ENCODE results near the gene MIB2. TPM values are rescaled to one million over a fixed set of nuclear protein-coding genes. Genes with fewer than 3 reads are reported as not detected.

The MIB2 gene
- polyA plus RNA-seq, 3 donors = 5.4 to 65.7 (median 5.6) TPM

GRCh38 chr1:1613509-1614082 lies 1.7 kb upstream of the MIB2 start:
- Histone ChIP-seq H3K9ac (ENCODE audit: insufficient read depth, low read length, poor library complexity, severe bottlenecking) (peak overlapping the region; percentile 100), H3K36me3 (replicated peaks in 1 of 2; ENCODE audit: control insufficient read depth in 1 of 2, insufficient read depth in 2 of 2, low read length in 2 of 2) (peaks cover 0 to 4% of the 10 kb centered on the region in 2 donors), H3K9me3 (replicated peaks in 1 of 2; ENCODE audit: control insufficient read depth in 1 of 2, insufficient read depth in 1 of 2, low read length in 2 of 2) (no peaks in the 10 kb centered on the region), H3K79me2 (ENCODE audit: insufficient read depth, low read length) (peaks cover 22% of the 10 kb centered on the region), H4K20me1 (ENCODE audit: insufficient read depth, low read length) (peaks cover 12% of the 10 kb centered on the region), H3K4me3 (replicated peaks in 1 of 3; ENCODE audit: low read depth in 2 of 3, low read length in 3 of 3) (peak overlapping the region in 2 of 3 experiments; percentile 87 to 92), H3K4me2 (replicated peaks; ENCODE audit: extremely low read depth, low read length, poor library complexity, severe bottlenecking) (peak overlapping the region; percentile 91), H2AFZ (ENCODE audit: insufficient read depth, low read depth, low read length, poor library complexity, severe bottlenecking) (no peak overlapping the region), H3K27ac (ENCODE audit: low read depth in 1 of 2, low read length in 2 of 2) (peak overlapping the region; percentile 98), H3K4me1 (ENCODE audit: control insufficient read depth in 1 of 2, insufficient read depth in 2 of 2, low read length in 2 of 2) (peaks cover 26 to 33% of the 10 kb centered on the region in 2 donors), H3K27me3 (ENCODE audit: control insufficient read depth in 2 of 2, insufficient read depth in 2 of 2, low read length in 2 of 2) (no peaks in the 10 kb centered on the region)
- Mint-ChIP-seq H3K9me3 (no peaks in the 10 kb centered on the region), H3K36me3 (peaks cover 10% of the 10 kb centered on the region in 2 donors), H3K27me3 (ENCODE audit: low read depth in 3 of 3) (peaks cover 0 to 5% (median 0%) of the 10 kb centered on the region in 3 donors), H3K27ac (peak overlapping the region; percentile 59 to 98 (median 97)), H3K4me1 (peaks cover 31% of the 10 kb centered on the region), H3K4me3 (peak overlapping the region; percentile 90 to 94)
- 85% methylated on average over 6 of the region's 11 CpGs for WGBS (ENCODE audit: insufficient coverage)
- DNase-seq = no peak
- intact Hi-C loops (cut with micrococcal nuclease) = loop anchor here (2.0 kb wide), 1 partner anchor 39 kb away; the partner anchor contains the start of gene SSU72 (in 2 of the 2)
- no peak for TF ChIP-seq CTCF (IDR thresholded peaks at IDR 0.05)

GRCh38 chr1:1614204-1614953 lies 921 bp upstream of the MIB2 start:
- intact Hi-C loops (cut with micrococcal nuclease) = loop anchor here (2.0 kb wide), 1 partner anchor 40 kb away; the partner anchor contains the start of gene SSU72 (in 2 of the 2)
- peak overlapping the region; percentile 90 to 94 for H3K4me3 Mint-ChIP-seq
- no peak for TF ChIP-seq CTCF (IDR thresholded peaks at IDR 0.05)
- H3K4me1 Mint-ChIP-seq = peaks cover 31% of the 10 kb centered on the region
- no peaks in the 10 kb centered on the region for H3K9me3 Mint-ChIP-seq
- peaks cover 0 to 5% (median 0%) of the 10 kb centered on the region in 3 donors for H3K27me3 Mint-ChIP-seq (ENCODE audit: low read depth in 3 of 3)
- peak overlapping the region; percentile 45 for H2AFZ ChIP-seq (ENCODE audit: insufficient read depth, low read depth, low read length, poor library complexity, severe bottlenecking)
- peak; percentile 84 to 92 (median 86) for DNase-seq
- H3K27ac ChIP-seq (ENCODE audit: low read depth in 1 of 2, low read length in 2 of 2) = peak overlapping the region; percentile 98
- peak overlapping the region; percentile 87 to 92 (median 89) for H3K4me3 ChIP-seq (replicated peaks in 1 of 3; ENCODE audit: low read depth in 2 of 3, low read length in 3 of 3)
- peak overlapping the region; percentile 100 for H3K9ac ChIP-seq (ENCODE audit: insufficient read depth, low read length, poor library complexity, severe bottlenecking)
- peaks cover 12% of the 10 kb centered on the region for H4K20me1 ChIP-seq (ENCODE audit: insufficient read depth, low read length)
- no peaks in the 10 kb centered on the region for H3K9me3 ChIP-seq (replicated peaks in 1 of 2; ENCODE audit: control insufficient read depth in 1 of 2, insufficient read depth in 1 of 2, low read length in 2 of 2)
- no peaks in the 10 kb centered on the region for H3K27me3 ChIP-seq (ENCODE audit: control insufficient read depth in 2 of 2, insufficient read depth in 2 of 2, low read length in 2 of 2)
- H3K4me2 ChIP-seq (replicated peaks; ENCODE audit: extremely low read depth, low read length, poor library complexity, severe bottlenecking) = peak overlapping the region; percentile 91
- H3K27ac Mint-ChIP-seq = peak overlapping the region; percentile 95 to 98 (median 98)
- H3K36me3 Mint-ChIP-seq = peaks cover 10 to 14% of the 10 kb centered on the region in 2 donors
- 12% methylated on average over 29 of the region's 30 CpGs for WGBS (ENCODE audit: insufficient coverage)
- H3K4me1 ChIP-seq (ENCODE audit: control insufficient read depth in 1 of 2, insufficient read depth in 2 of 2, low read length in 2 of 2) = peaks cover 26 to 33% of the 10 kb centered on the region in 2 donors
- H3K79me2 ChIP-seq (ENCODE audit: insufficient read depth, low read length) = peaks cover 22% of the 10 kb centered on the region
- peaks cover 0 to 5% of the 10 kb centered on the region in 2 donors for H3K36me3 ChIP-seq (replicated peaks in 1 of 2; ENCODE audit: control insufficient read depth in 1 of 2, insufficient read depth in 2 of 2, low read length in 2 of 2)
